Uterus (tissue), 2 donors: ENCODE measurements around the gene EIF2B1.

Experiments
- CTCF ChIP-seq, 4 experiments: fragments of 200-600 bp in 2 of 4; fragments of 450-650 bp in 2 of 4; sonication (generic) in 2 of 4; IDR thresholded peaks; one replicate each; pipeline ENCODE4 v1.5.1; 2016 to 2019; ENCODE audit warnings: antibody characterized with exemption in 4 of 4, mild to moderate bottlenecking in 2 of 4, moderate library complexity in 1 of 4
- POLR2A ChIP-seq, 2 donors: fragments of 450-650 bp; IDR thresholded peaks; one replicate each; pipeline ENCODE4 v1.6.1; 2016; ENCODE audit warnings: antibody characterized with exemption in 2 of 2, mild to moderate bottlenecking in 1 of 2, moderate library complexity in 1 of 2

- TF ChIP-seq CTCF (IDR thresholded peaks at IDR 0.05) = no peak
- TF ChIP-seq POLR2A (IDR thresholded peaks at IDR 0.05) = no peak
These were observed 22.9 kb upstream of the EIF2B1 start for GRCh38 chr12:123656392-123656791.
